Smooth muscle cell (in vitro differentiated cells): ENCODE results near the gene CACNB4. TPM values are rescaled to one million over a fixed set of nuclear protein-coding genes. Genes with fewer than 3 reads are reported as not detected.
"Not testable (repeated sequence)": the region's sequence is repeated elsewhere in the genome, so short reads cannot be mapped to it uniquely, and the experiment has no call there.

ENCODE experiments used
- DNase-seq: peaks from one replicate; lab custom pipeline; 2025; ENCODE audit not compliant: unreplicated experiment; lab: John Stamatoyannopoulos, UW
- H2AFZ ChIP-seq: fragments of 200-600 bp; sonication (generic); 2 replicates; pipeline ENCODE4 v1.6.0; 2016; ENCODE audit warnings: antibody characterized with exemption, low read depth, mild to moderate bottlenecking
- H3F3A ChIP-seq: fragments of 200-600 bp; sonication (generic); 2 replicates; pipeline ENCODE4 v1.6.0; 2017; ENCODE audit warnings: antibody characterized with exemption, low read depth
- H3K27ac ChIP-seq: fragments of 200-600 bp; sonication (generic); 2 replicates; pipeline ENCODE4 v1.5.1; 2016; ENCODE audit warnings: low read depth, mild to moderate bottlenecking
- H3K27me3 ChIP-seq: fragments of 200-600 bp; sonication (generic); 2 replicates; pipeline ENCODE4 v1.6.1; 2016; ENCODE audit warnings: low read depth, mild to moderate bottlenecking
- H3K36me3 ChIP-seq: fragments of 200-600 bp; sonication (generic); 2 replicates; pipeline ENCODE4 v1.5.1; 2016; ENCODE audit warnings: low read depth
- H3K4me1 ChIP-seq: fragments of 200-600 bp; sonication (generic); 2 replicates; pipeline ENCODE4 v1.5.1; 2016; ENCODE audit warnings: low read depth
- H3K4me2 ChIP-seq: fragments of 200-600 bp; sonication (generic); 2 replicates; pipeline ENCODE4 v1.6.0; 2016; ENCODE audit warnings: mild to moderate bottlenecking
- H3K4me3 ChIP-seq: fragments of 200-600 bp; sonication (generic); 2 replicates; pipeline ENCODE4 v1.5.1; 2016; ENCODE audit warnings: mild to moderate bottlenecking
- H3K79me2 ChIP-seq: fragments of 200-600 bp; sonication (generic); 2 replicates; pipeline ENCODE4 v1.6.0; 2016; ENCODE audit warnings: low read depth, mild to moderate bottlenecking
- H3K9ac ChIP-seq: fragments of 200-600 bp; sonication (generic); 2 replicates; pipeline ENCODE4 v1.6.0; 2016; ENCODE audit warnings: low read depth
- H3K9me3 ChIP-seq: fragments of 200-600 bp; sonication (generic); replicated peaks from 2 replicates; pipeline ENCODE4 v1.5.1; 2016; ENCODE audit warnings: low read depth
- H4K20me1 ChIP-seq: fragments of 200-600 bp; sonication (generic); 2 replicates; pipeline ENCODE4 v1.6.0; 2016; ENCODE audit warnings: low read depth
- WGBS: methylation state at CpG from one replicate; pipeline ENCODE4 v1.1.7; 2016; ENCODE audit warnings: low lambda C conversion rate; 5-methylcytosine and 5-hydroxymethylcytosine counted together
- polyA plus RNA-seq: library from polyadenylated mRNA; unstranded; fragments of >200 nt; fragmentation: Nextera tagmentation; extraction: Ambion mirVana; gene quantifications from 2 replicates; pipeline ENCODE4 v1.2.1, GENCODE V29; 2016
- total RNA-seq: library from RNA; depleted of rRNA; stranded (reverse); fragments of >200 nt; gene quantifications from 2 replicates; pipeline ENCODE4 v1.2.3, GENCODE V29; 2014
- TF ChIP-seq, protein P1 (sequence below): fragments of 200-600 bp; sonication (generic); IDR thresholded peaks from 2 replicates; pipeline ENCODE4 v1.5.1; 2017; ENCODE audit warnings: borderline replicate concordance, mild to moderate bottlenecking, antibody characterized with exemption; ENCODE audit not compliant: insufficient read depth, poor library complexity, severe bottlenecking

CACNB4 gene
- total and polyA plus RNA-seq, 2 experiments from 2014 or later: 0.06 to 1.4 TPM

- TF ChIP-seq, protein P1, sequence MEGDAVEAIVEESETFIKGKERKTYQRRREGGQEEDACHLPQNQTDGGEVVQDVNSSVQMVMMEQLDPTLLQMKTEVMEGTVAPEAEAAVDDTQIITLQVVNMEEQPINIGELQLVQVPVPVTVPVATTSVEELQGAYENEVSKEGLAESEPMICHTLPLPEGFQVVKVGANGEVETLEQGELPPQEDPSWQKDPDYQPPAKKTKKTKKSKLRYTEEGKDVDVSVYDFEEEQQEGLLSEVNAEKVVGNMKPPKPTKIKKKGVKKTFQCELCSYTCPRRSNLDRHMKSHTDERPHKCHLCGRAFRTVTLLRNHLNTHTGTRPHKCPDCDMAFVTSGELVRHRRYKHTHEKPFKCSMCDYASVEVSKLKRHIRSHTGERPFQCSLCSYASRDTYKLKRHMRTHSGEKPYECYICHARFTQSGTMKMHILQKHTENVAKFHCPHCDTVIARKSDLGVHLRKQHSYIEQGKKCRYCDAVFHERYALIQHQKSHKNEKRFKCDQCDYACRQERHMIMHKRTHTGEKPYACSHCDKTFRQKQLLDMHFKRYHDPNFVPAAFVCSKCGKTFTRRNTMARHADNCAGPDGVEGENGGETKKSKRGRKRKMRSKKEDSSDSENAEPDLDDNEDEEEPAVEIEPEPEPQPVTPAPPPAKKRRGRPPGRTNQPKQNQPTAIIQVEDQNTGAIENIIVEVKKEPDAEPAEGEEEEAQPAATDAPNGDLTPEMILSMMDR: no peak
- H3K4me3 ChIP-seq: no peak overlapping the region
- H4K20me1 ChIP-seq: no peaks in the 10 kb centered on the region
- H3F3A ChIP-seq: no peaks in the 10 kb centered on the region
- H3K4me2 ChIP-seq: no peak overlapping the region
- H3K36me3 ChIP-seq: no peaks in the 10 kb centered on the region
- no peaks in the 10 kb centered on the region for H3K79me2 ChIP-seq
- WGBS: 65% methylated on average over 7 of the region's 7 CpGs
- no peaks in the 10 kb centered on the region for H3K9me3 ChIP-seq
- H3K27ac ChIP-seq: no peak overlapping the region
- H3K4me1 ChIP-seq: peaks cover 4% of the 10 kb centered on the region
- DNase-seq: no peak
- H2AFZ ChIP-seq: no peak overlapping the region
- no peak overlapping the region for H3K9ac ChIP-seq
- no peaks in the 10 kb centered on the region for H3K27me3 ChIP-seq
Measured at GRCh38 chr2:152031747-152032306, 67.0 kb downstream of the CACNB4 start.

GRCh38 chr2:152030596-152031328, 68.1 kb downstream of the CACNB4 start:
- H3K79me2 ChIP-seq, H3K27me3 ChIP-seq, H3K36me3 ChIP-seq, H3K9ac ChIP-seq, H3K4me1 ChIP-seq, DNase-seq, H3K27ac ChIP-seq, H3F3A ChIP-seq, H3K4me2 ChIP-seq, H2AFZ ChIP-seq, H4K20me1 ChIP-seq, H3K4me3 ChIP-seq, H3K9me3 ChIP-seq: not testable (repeated sequence)
- WGBS: 95% methylated on average over 4 of the region's 4 CpGs

DNA sequence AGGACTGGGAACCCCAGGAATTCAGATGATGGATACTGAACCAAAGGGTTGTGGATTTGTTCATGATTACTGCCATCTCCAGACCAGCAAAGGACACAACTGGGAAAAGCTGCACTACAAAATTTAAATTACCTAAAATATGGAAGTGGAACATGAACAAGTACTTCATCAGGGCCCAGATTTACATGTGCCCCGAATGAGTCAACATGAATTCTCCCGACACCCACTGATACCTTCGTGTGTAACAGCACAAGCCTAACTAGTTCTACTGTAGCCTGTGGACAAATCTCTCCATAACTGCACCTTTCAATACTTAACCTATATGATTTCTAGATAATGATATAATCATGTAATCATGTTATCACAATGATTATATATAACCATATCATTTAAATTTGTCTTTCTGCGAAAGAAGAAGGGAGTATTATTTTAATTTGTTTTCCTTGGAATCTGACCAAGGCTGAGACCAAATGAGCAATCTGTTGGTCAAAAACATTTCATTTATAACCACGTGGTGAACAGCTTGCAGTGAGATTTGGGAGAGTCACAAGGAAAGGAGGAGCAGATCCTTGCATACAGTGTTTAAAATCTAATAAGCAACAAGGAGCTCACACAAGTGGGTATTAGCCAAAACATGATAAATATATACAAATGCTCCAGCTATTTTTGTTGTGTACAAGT, 70.5 kb downstream of the CACNB4 start:
- Histone ChIP-seq H3K27ac (no peak overlapping the region), H3K4me1 (no peaks in the 10 kb centered on the region), H3K4me3 (no peak overlapping the region), H3F3A (no peaks in the 10 kb centered on the region), H3K27me3 (no peaks in the 10 kb centered on the region), H3K4me2 (no peak overlapping the region), H3K9me3 (no peaks in the 10 kb centered on the region), H3K9ac (no peak overlapping the region), H4K20me1 (no peaks in the 10 kb centered on the region), H3K36me3 (no peaks in the 10 kb centered on the region), H2AFZ (no peak overlapping the region), H3K79me2 (no peaks in the 10 kb centered on the region)
- WGBS: 65% methylated on average over 5 of the region's 5 CpGs
- TF ChIP-seq, protein P1: no peak
- no peak for DNase-seq

DNA sequence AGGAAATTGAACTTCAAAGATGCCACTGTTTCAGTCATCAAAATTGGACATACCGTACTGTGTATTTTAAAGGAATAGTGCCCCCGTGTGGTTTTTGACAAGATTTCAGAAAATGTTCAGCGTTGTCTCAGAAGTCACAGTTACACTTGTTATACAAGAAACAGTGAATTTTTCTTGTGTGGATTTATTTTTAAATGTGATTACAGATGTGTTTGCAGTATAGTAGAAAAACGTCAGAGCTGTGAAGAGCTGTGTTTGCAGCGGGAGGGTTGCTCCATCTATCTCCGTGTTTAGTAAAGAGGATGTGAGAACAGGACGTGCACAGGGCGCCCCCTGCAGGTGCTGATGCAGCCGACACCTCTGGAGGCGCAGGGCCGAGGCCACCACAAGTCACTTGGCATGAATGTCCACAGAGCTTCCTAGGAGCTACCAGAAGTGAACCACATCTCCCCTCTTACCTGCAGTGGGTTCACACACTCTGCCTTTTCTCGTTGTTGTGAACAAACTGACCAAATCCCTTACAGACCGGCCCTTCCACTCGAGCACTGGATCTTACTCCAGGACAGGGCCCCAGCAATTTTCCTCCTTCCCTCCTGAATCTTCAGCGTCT, 73.1 kb downstream of the CACNB4 start:
- Histone ChIP-seq H3K4me3 (peak overlapping the region; percentile 51), H3K27ac (no peak overlapping the region), H2AFZ (peak overlapping the region; percentile 64), H3K36me3 (no peaks in the 10 kb centered on the region), H3K27me3 (peaks cover 9% of the 10 kb centered on the region), H3K4me1 (no peaks in the 10 kb centered on the region), H3F3A (no peaks in the 10 kb centered on the region), H3K9me3 (no peaks in the 10 kb centered on the region), H3K4me2 (peak overlapping the region; percentile 82), H4K20me1 (no peaks in the 10 kb centered on the region), H3K79me2 (no peaks in the 10 kb centered on the region), H3K9ac (no peak overlapping the region)
- 20% methylated on average over 15 of the region's 15 CpGs for WGBS
- peak; percentile 48 for DNase-seq
- TF ChIP-seq, protein P1: peak; percentile 95
